HG02571 (cell line): ENCODE results near the gene SMPD3.

ENCODE experiments used
- ATAC-seq: cut with Tn5 transposase; IDR thresholded peaks from one replicate; pipeline ENCODE4 v1.9.1; 2021; ENCODE audit warnings: mild to moderate bottlenecking, moderate library complexity; ENCODE audit not compliant: unreplicated experiment

The SMPD3 gene

GRCh38 chr16:68343137-68343536, 105.2 kb downstream of the SMPD3 start:
- no peak for ATAC-seq

GRCh38 chr16:68342620-68343019, 105.7 kb downstream of the SMPD3 start:
- no peak for ATAC-seq

DNA sequence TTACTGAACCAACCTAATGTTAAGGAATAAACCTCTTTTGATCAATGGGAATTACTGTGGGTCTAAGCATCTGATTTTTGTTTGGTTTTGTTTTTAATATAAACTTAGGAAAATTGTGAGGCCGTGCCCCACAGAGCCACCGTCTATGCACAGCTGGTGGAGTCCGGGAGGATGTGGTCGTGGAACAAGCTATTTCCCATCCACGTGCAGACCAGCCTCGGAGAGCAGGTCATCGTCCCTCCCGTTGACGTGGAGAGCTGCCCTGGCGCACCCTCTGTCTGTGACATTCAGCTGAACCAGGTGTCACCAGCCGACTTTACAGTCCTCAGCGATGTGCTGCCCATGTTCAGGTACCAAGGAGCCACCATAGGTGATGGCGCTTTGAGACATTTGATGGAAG, 109.1 kb downstream of the SMPD3 start:
- ATAC-seq: no peak

- ATAC-seq: no peak
Observed at GRCh38 chr16:68338326-68339119, 109.8 kb downstream of the SMPD3 start.

- no peak for ATAC-seq
Observed at GRCh38 chr16:68335175-68335574, 113.1 kb downstream of the SMPD3 start.

DNA sequence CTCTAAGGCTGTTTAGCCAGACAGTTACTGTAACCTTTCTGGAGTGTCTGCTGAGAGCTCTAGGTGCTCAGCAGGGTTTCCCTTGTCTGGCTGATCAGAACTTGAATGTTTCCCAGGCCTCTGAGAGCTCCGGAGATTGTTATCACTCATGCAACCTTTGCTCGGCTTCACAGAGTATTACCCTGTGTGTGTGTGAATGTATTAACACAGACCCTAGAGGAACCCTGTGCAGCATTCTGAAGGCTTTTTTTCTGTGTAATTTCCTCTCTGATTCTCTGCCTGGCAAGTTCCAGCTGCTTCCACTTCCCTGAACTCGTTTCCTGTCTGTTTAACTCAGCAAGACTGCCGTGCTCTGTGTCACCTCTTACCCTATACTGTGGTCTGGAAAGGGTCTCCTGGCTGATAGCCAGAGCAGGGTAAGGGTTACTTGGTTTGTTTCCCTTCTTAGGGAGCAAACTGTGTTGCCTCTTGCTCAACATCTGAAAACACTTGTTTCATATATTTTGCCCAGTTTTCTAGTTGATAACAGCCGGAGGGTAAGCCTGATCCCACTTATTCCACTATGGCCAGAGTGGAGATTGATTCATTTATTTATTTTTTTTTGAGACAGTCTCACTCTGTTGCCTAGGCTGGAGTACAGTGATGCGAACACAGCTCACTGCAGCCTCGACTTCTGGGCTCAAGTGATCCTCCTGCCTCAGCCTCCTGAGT, 115.7 kb downstream of the SMPD3 start:
- ATAC-seq: no peak

DNA sequence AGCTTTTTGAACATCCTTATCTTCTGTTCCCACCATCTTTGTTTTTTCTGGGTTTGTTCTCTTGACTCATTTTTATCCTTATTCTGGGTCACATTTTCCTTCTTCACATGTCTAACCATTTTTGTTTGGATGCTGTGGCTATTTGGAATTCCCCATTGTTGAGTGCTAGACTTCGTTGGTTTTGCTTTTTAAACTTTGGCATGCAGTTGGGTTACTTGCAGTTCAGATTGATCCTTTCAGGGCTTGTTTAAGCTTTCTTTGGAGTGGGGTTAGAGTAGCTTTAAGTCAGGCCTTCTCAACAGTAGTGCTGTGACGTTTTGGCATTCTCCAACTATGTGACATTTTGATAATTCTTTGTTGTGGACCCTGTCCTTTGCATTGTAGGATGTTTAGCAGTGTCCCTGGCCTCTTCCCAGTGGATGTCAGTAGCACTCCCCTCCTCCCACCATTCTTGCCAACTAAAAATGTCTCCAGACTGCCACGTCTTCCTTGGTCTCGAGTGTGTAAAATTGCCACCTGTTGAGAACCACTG, 116.4 kb downstream of the SMPD3 start:
- ATAC-seq: no peak

DNA sequence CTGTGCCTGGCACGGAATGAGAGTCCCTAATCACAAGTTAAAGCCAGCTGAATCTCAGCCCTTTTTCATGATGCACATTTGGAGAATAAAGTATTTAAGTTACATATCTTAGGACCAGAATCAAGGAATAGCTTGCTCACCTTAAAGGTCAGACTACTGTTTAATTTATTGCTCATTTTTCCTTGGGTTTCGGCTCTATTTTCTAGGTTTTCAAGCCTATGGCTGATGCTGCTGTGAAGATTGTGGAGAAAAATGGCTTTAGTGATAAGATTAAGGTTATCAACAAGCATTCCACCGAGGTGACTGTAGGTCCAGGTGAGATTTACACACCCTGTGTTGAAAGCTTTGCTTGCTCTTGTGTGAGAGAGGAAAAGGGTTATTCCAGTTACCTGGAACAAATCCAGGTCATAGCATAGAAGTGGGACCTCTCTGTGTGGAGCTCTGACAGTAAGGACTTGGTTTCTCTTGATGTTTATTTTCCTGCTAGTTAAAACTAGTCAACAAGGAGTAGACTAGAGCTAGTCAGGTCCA, 119.4 kb downstream of the SMPD3 start:
- ATAC-seq: no peak

DNA sequence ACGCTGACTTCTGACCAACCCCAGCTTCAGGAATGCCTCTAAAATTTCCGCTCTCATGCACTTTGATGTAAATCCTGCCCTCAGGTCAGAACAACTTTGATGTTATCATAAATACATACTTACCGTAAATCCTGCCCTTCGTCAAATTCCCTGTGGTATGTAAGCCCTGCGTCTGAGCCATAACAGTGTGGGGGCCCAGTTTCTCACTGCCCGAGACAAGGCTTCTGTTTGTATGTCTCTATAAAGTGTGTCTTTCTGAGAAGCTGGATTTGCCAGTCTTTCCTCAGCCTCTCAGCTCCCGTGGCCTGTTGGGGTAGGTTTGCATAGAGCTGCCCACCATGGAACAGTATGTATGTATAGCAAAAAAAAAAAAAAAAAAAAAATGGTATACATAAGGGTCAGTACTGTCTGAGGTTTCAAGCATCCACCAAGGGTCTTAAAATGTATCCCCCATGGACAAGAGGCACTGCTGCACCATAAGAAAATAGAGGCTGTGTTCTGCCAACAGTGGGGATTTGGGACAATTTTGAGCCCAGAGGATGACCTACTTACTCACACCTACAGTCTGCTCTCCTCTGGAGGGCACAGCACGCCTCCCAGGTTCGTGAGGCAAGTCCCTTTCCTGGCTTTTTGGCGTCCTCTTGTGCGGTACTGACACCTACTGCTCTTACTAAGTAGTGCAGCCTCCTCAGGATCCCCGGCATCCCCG, 120.0 kb downstream of the SMPD3 start:
- peak; percentile 50 for ATAC-seq

DNA sequence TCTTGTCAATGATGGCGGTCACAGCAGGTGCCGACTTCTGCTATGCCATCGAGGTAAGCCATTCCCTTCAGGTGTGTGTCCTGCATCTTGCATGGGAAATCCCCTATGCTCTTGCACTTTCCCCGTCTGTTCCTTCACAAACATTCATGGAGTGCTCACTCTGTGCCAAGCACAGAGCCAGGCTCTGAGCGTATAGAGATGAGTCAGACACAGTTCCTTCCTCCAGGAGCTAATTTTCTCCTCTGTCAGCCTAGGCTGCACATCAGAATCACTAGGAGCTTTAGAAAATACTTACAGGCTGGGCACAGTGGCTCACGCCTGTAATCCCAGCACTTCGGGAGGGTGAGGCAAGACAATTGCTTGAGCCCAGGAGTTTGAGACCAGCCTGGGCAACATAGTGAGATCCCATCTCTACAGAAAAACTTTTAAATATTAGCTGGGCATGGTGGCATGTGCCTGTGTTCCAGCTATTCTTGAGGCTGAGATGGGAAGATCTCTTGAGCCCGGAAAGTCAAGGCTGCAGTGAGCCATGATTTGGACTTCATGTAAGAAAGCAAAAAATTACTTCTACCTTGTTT, 123.4 kb downstream of the SMPD3 start:
- ATAC-seq: no peak

DNA sequence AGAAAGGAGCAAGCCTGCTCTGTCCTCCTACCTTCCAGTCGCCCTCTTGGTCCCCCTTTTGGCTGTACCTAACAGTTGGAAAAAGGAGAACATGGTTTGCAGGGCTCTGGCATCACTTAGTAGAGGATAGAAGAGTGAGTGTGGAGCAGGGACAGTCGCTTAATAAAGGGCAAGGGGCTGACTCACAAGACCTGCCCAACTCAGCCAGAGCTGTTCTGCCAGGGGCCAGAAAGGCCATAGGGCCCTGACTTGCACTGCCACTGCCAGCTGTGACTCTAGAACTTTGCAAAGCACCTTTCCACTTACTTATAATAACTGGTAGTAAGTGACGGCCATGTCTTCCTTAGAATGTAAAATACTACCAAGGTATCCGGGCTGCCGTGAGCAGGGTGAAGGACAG, 124.0 kb downstream of the SMPD3 start:
- no peak for ATAC-seq

DNA sequence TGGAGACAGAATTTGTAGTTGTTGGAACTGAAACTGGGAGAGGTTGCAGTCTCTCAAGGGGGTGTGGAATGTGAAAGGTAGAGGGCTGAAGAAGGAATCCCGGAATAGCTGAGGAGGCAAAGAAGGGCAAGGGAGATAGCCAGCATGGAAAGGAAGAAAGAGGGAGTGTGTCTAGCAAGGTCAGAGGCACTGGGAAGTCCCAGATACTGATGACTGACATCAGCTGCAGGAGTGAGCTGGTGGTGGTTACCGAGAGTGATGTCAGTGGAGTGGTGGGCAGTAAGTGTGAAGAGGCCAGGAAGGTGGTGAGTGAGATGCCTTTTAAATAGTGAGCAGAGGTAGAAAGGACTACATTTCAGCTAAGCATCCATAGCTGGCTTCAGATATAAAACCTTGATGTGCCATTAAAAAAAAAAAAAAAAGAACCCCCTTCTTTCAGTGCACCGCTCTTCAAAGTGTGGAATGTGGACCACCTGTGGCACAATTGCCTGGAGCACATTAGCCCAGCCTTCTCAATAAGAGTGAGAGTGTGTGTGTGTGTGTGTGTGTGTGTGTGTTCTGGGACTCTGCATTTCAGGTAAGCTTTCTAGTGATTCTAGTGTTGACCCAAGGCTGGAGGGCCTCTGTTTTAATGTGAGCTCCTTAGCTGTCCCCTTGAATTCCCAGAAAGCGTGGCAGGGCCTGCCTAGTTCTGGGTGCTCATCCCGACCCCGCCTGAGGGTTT, 129.0 kb downstream of the SMPD3 start:
- ATAC-seq: no peak

- no peak for ATAC-seq
Observed at GRCh38 chr16:68313116-68313515, 135.2 kb downstream of the SMPD3 start.

DNA sequence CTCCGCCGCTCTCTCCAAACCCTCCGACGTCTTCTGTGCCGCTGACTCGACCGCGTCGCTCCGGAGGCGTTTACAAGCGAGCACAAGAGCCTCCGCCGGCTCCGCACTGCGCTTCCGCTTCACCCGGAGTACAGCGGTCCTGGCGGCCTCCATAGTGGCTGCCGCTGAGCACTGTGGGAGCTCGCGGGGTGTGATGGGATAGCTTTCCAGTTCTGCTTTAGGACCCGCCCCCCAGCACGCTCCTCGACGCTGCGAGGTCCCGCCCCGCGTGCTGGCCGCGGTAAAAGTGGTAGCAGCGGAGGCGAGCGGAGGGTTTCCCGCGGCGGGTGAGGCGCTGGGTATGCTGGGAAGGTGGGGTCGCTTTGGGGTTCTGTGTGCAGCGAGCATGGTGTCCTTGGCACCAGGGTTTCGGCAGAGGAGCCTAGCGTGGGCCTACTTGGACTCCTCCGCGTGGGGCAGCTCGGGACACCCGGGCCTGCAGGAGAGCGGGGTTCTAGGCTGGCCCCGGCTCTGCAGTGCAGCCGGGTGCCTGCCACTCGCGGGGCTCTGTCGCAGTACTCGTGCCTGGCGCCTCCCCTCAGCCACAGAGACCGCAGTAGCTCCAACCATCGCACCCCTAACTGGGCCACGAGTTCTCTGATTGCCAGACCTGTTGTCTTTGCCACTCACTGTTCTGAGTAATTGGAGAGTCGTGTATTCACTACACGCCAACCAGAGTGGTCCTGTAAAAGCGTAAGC, 137.4 kb downstream of the SMPD3 start, which contains the start of the genes PRMT7 and SLC7A6OS:
Gene PRMT7, plus strand, starts transcription at position 246 of the 738 bp plus-strand sequence. CDS start 4,961 bp downstream, outside the sequence.
Gene SLC7A6OS, minus strand, starts transcription at position 173 of the 738 bp plus-strand sequence. Its CDS starts 20 bp downstream, at position 153.
- peak; percentile 99 for ATAC-seq

- peak; percentile 12 for ATAC-seq
Observed at GRCh38 chr16:68310437-68310773, 137.9 kb downstream of the SMPD3 start.

DNA sequence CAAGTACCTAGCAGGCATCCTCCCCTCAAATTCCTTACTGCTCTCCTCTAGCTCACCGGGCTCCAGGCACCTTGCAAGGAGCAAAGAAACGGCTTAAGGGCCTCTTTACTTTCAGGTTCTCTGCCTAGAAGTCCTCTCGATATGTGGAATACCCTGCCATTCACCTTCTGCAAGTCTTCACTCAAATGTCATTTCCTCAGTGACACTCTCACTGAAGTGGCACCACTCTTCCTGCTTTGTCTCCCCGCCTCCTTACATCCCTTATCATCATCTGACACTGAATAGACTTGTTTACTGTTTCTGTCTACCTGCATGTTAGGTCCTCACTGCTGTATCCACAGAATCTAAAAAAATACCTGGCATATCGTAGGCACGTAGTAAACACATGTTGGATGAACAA, 138.5 kb downstream of the SMPD3 start:
- ATAC-seq: no peak
